IPS-20b (cell line): Measurements from ENCODE around the gene CCNK.

ENCODE experiments used
- H3K27ac ChIP-seq: one replicate; pipeline ENCODE4 v1.5.1; 2013; ENCODE audit warnings: low read length
- H3K27me3 ChIP-seq: 2 replicates; pipeline ENCODE4 v1.6.1; 2013; ENCODE audit warnings: mild to moderate bottlenecking, low read length, inconsistent platforms; ENCODE audit not compliant: insufficient read depth
- H3K36me3 ChIP-seq: 2 replicates; pipeline ENCODE4 v1.6.1; 2013; ENCODE audit warnings: low read depth, mild to moderate bottlenecking, inconsistent platforms, low read length, moderate library complexity; ENCODE audit not compliant: insufficient read depth
- H3K4me1 ChIP-seq: 2 replicates; pipeline ENCODE4 v1.6.1; 2013; ENCODE audit warnings: mild to moderate bottlenecking, control low read depth, inconsistent platforms, low read length, moderate library complexity; ENCODE audit not compliant: insufficient read depth
- H3K4me3 ChIP-seq: 2 replicates; pipeline ENCODE4 v1.5.1; 2013; ENCODE audit warnings: mild to moderate bottlenecking, low read length, inconsistent platforms
- H3K9ac ChIP-seq: 2 replicates; pipeline ENCODE4 v1.6.1; 2013; ENCODE audit warnings: low read depth, mild to moderate bottlenecking, inconsistent platforms, low read length, moderate library complexity
- H3K9me3 ChIP-seq: 2 replicates; pipeline ENCODE4 v1.6.1; 2013; ENCODE audit warnings: mild to moderate bottlenecking, low read depth, low read length, inconsistent platforms; ENCODE audit not compliant: insufficient read depth

CCNK gene

GRCh38 chr14:99543985-99544384, 62.8 kb downstream of the CCNK start:
- Histone ChIP-seq H3K4me1 (peaks cover 22% of the 10 kb centered on the region), H3K9ac (no peak overlapping the region), H3K27ac (no peak overlapping the region), H3K27me3 (0 out of 2 replicates have a peak, but pooled peaks cover 4% of the 10 kb centered on the region), H3K9me3 (no peaks in the 10 kb centered on the region), H3K36me3 (no peaks in the 10 kb centered on the region), H3K4me3 (no peak overlapping the region)

- Histone ChIP-seq H3K36me3 (no peaks in the 10 kb centered on the region), H3K9me3 (no peaks in the 10 kb centered on the region), H3K27ac (no peak overlapping the region), H3K4me3 (no peak overlapping the region), H3K27me3 (0 out of 2 replicates have a peak, but pooled peaks cover 4% of the 10 kb centered on the region), H3K9ac (no peak overlapping the region), H3K4me1 (peaks cover 31% of the 10 kb centered on the region)
Observed at GRCh38 chr14:99544991-99545390, 63.8 kb downstream of the CCNK start.

- Histone ChIP-seq H3K27ac (no peak overlapping the region), H3K4me1 (peaks cover 31% of the 10 kb centered on the region)
Observed at GRCh38 chr14:99545586-99545985, 64.4 kb downstream of the CCNK start.

GRCh38 chr14:99546234-99546879, 65.1 kb downstream of the CCNK start:
- peaks cover 31% of the 10 kb centered on the region for H3K4me1 ChIP-seq

More at GRCh38 chr14:99545586-99545985, 64.4 kb downstream of the CCNK start:
- Histone ChIP-seq H3K9me3 (no peaks in the 10 kb centered on the region), H3K9ac (peak overlapping the region; percentile 30; the same call in 1 of the 2 replicates), H3K4me3 (peak overlapping the region; percentile 25; the same call in 1 of the 2 replicates), H3K27me3 (0 out of 2 replicates have a peak, but pooled peaks cover 4% of the 10 kb centered on the region), H3K36me3 (no peaks in the 10 kb centered on the region)

GRCh38 chr14:99548255-99548654, 67.0 kb downstream of the CCNK start:
- Histone ChIP-seq H3K9ac (no peak overlapping the region), H3K4me1 (peaks cover 26% of the 10 kb centered on the region), H3K27me3 (0 out of 2 replicates have a peak, but pooled peaks cover 4% of the 10 kb centered on the region), H3K4me3 (no peak overlapping the region), H3K27ac (no peak overlapping the region), H3K9me3 (no peaks in the 10 kb centered on the region), H3K36me3 (no peaks in the 10 kb centered on the region)

More at GRCh38 chr14:99546234-99546879, 65.1 kb downstream of the CCNK start:
- 0 out of 2 replicates have a peak, but pooled peaks cover 4% of the 10 kb centered on the region for H3K27me3 ChIP-seq
- no peaks in the 10 kb centered on the region for H3K9me3 ChIP-seq
- no peak overlapping the region; the same call in 1 of the 2 replicates for H3K9ac ChIP-seq
- H3K4me3 ChIP-seq = peak overlapping the region; percentile 25; the same call in 1 of the 2 replicates
- no peaks in the 10 kb centered on the region for H3K36me3 ChIP-seq
- H3K27ac ChIP-seq = no peak overlapping the region

GRCh38 chr14:99548871-99549515, 67.8 kb downstream of the CCNK start:
- Histone ChIP-seq H3K9me3 (no peaks in the 10 kb centered on the region), H3K9ac (no peak overlapping the region), H3K4me1 (peaks cover 26% of the 10 kb centered on the region), H3K4me3 (no peak overlapping the region), H3K27me3 (0 out of 2 replicates have a peak, but pooled peaks cover 4% of the 10 kb centered on the region), H3K36me3 (no peaks in the 10 kb centered on the region), H3K27ac (no peak overlapping the region)

GRCh38 chr14:99549684-99550083, 68.5 kb downstream of the CCNK start:
- Histone ChIP-seq H3K27me3 (0 out of 2 replicates have a peak, but pooled peaks cover 4% of the 10 kb centered on the region), H3K27ac (no peak overlapping the region), H3K36me3 (no peaks in the 10 kb centered on the region), H3K9ac (no peak overlapping the region; the same call in 1 of the 2 replicates), H3K4me3 (no peak overlapping the region), H3K4me1 (peaks cover 26% of the 10 kb centered on the region), H3K9me3 (no peaks in the 10 kb centered on the region)

GRCh38 chr14:99550387-99550992, 69.3 kb downstream of the CCNK start:
- Histone ChIP-seq H3K36me3 (no peaks in the 10 kb centered on the region), H3K4me3 (no peak overlapping the region), H3K27me3 (0 out of 2 replicates have a peak, but pooled peaks cover under 1% of the 10 kb centered on the region), H3K9me3 (no peaks in the 10 kb centered on the region), H3K27ac (no peak overlapping the region), H3K9ac (no peak overlapping the region), H3K4me1 (peaks cover 20% of the 10 kb centered on the region)

GRCh38 chr14:99551034-99551922, 70.1 kb downstream of the CCNK start:
- no peak overlapping the region for H3K4me3 ChIP-seq
- no peaks in the 10 kb centered on the region for H3K27me3 ChIP-seq
- H3K4me1 ChIP-seq = peaks cover 14% of the 10 kb centered on the region
- no peaks in the 10 kb centered on the region for H3K9me3 ChIP-seq
- no peaks in the 10 kb centered on the region for H3K36me3 ChIP-seq
- H3K9ac ChIP-seq = no peak overlapping the region
- no peak overlapping the region for H3K27ac ChIP-seq

- H3K4me1 ChIP-seq = peaks cover 9% of the 10 kb centered on the region
- no peak overlapping the region for H3K9ac ChIP-seq
- H3K27ac ChIP-seq = no peak overlapping the region
- no peaks in the 10 kb centered on the region for H3K36me3 ChIP-seq
- no peaks in the 10 kb centered on the region for H3K27me3 ChIP-seq
- H3K4me3 ChIP-seq = no peak overlapping the region
- no peaks in the 10 kb centered on the region for H3K9me3 ChIP-seq
Observed at GRCh38 chr14:99552021-99552553, 70.9 kb downstream of the CCNK start.
